NCI-H2029 treated with DMSO at 0.1 percent for 48 hours (cell line): Measurements from ENCODE around the gene KIF6.

Source experiments
- DNase-seq: peaks from one replicate; lab custom pipeline; 2025; lab: John Stamatoyannopoulos, UW

The KIF6 gene

GRCh38 chr6:39319621-39320362 lies 405.4 kb downstream of the KIF6 start:
- no peak for DNase-seq

DNA sequence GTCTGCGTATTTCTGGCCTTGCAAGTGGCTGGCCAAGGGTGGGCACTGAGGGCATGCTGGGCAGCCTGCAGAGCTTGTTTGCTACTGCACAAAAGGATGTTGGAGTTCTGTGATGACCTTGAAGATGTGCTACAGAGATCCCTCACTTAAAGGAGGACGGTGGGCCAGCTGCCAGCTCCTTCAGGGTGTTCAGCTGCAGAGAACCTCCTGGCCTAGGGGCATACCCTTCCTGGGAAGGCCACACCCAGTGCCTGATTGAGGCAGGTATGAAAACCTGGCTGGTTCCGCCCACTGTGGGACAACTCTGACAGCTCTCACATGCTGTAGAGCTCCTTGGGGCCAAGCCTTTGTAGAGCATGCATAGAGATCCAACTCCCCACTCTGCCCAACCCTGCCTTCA lies 408.0 kb downstream of the KIF6 start:
- no peak for DNase-seq

GRCh38 chr6:39314273-39314795 lies 410.9 kb downstream of the KIF6 start, which contains the start of gene KCNK17:
KCNK17 (minus strand) TSS chr6:39314419; CDS start chr6:39314320, 99 bp downstream.
- DNase-seq, result no peak

- DNase-seq, result no peak
Measured at GRCh38 chr6:39313526-39314272, 411.5 kb downstream of the KIF6 start.

- DNase-seq, result no peak
Measured at GRCh38 chr6:39312912-39313525, 412.2 kb downstream of the KIF6 start.

- DNase-seq, result no peak
Measured at GRCh38 chr6:39310542-39310941, 414.7 kb downstream of the KIF6 start.

- DNase-seq, result peak; percentile 53
Measured at GRCh38 chr6:39309942-39310531, 415.2 kb downstream of the KIF6 start.

GRCh38 chr6:39307462-39307861 lies 417.7 kb downstream of the KIF6 start:
- DNase-seq, result no peak

GRCh38 chr6:39304951-39305350 lies 420.3 kb downstream of the KIF6 start:
- no peak for DNase-seq

DNA sequence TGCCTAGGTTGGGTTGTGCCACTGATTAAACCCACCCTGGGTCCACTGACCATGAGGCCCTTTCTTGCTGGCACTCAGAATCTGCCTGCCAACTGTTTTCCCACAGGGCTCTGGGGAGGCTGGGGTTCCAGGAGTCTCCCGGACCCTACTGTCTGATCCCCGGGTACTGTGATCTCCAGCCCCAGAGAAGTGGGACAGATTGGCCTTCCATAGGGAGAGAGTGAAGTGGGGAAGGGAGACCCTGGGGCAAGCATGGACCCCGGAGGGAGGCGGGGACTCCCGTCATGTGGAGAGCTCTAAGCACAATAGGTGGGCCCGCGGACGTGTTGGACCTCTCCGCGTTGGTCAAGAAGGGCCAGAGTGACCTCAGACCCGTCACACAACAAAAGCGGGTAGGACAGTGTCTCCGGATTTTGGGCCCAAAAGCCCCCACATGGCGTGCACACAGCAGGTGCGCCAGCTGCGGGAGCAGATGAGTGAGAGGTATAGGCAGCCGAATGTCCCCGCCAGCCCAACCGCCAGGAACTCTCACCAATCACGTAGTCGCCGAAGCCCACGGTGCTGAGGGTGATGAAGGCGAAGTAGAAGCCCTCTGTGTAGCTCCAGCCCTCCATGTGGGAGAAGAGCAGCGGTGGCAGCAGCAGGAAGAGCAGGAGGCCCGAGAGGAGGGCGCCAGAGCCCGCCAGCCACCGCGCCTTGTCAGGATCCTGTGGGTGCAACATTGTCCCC lies 421.6 kb downstream of the KIF6 start:
- DNase-seq, result no peak

GRCh38 chr6:39302669-39303424 lies 422.4 kb downstream of the KIF6 start:
- DNase-seq, result peak; percentile 54

GRCh38 chr6:39302011-39302410 lies 423.2 kb downstream of the KIF6 start:
- no peak for DNase-seq

DNA sequence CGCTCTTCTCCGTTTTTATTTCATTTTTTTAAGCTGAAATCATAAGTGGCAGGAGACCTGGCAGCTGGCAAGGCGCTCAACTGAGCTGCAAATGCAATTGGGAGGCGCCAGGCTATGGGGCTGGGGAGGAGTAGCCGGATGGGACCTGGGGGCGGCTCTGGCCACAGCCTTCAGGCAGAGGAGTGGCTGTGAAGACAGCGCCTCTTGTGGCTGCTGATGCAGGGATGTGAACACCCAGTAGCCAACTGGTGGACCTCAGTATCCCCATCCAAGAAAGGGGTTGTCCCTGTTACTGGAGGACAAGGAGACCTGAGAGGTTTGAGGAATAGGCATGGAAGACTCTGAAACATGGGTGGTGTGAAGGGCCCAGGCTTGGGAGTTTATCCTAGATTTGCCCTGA lies 423.6 kb downstream of the KIF6 start:
- DNase-seq, result no peak

DNA sequence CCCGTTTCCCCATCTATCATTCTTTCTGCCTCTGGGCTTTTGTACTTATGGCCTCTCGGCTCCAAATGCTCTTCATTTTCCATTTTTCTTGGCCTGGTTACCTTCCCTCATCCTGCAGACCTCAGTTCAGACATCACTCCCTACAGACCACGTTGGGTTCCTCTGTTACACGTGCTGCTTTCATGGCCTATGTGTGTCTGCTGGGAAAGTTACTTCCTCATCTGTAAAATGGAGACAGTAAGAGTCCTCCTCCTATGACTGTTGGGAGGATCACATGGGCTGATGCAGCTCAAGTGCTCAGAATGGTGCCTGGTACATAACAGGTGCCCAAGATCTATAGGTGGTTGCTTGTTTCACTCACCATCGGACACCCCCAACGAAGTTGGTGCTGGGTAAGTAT lies 424.5 kb downstream of the KIF6 start:
- no peak for DNase-seq

- DNase-seq, result no peak
Measured at GRCh38 chr6:39298061-39298460, 427.1 kb downstream of the KIF6 start.

DNA sequence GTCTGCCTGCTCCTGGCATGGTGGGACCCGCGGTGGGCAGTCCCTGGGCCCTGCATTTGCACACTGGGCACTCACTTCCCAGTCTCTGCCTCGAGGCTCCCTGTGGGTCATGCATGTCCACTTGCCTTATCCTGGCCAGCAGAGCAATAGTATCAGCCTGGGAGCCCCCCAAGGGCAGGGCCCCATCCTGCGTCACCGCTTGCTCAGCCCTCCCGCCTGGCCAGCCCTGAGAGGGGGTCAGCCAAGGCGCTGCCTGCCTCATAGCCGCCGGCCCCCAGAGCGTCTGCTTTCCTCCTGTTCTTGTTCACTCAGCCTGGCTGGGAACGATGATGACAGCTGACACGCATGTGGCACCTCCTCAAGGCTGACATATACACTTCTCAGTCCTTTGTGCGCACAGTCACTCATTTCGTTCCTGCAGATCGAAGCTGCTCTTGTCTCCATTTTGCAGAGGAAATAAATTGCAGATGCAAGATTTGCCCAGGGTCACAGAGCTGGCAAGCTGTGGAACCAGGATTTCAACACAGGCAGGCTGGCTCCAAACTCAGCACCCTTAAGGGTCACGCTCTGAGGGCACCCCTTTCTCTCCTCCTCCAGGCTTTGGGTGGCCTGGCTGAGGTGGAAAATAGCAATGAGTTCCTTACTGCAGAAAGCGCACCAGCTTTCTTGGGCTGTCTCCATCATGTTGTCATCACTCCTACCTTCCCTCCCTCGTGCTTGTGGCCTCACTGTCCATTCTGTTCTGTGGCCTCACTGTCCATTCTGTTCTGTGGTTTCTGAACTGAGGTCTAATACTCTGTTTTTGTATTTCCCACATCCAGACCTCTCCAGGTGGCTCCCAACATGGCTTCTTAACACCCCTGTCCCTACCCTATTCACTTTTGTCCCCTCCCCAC lies 428.2 kb downstream of the KIF6 start:
- no peak for DNase-seq

DNA sequence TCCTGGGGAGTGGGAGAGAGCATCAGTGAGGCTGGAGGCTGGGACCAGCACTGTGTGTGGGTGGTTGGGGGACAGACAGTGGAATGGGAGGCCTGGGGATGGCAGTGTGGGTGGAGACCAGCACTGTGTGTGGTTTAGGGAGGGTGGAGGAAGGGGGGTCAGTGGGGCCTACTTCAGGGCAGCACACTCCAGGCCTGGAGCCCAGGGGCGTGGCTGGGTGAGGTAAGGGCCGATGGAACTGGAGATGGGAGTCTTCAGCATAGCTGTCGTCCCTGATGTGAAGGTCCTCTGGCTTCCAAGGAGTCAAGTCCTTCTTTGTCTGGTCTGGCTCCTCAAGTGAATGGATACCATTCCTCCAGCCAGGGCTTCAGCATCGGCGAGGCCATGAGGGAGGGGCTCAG lies 429.6 kb downstream of the KIF6 start:
- DNase-seq, result no peak

GRCh38 chr6:39294899-39295298 lies 430.3 kb downstream of the KIF6 start:
- DNase-seq, result no peak

DNA sequence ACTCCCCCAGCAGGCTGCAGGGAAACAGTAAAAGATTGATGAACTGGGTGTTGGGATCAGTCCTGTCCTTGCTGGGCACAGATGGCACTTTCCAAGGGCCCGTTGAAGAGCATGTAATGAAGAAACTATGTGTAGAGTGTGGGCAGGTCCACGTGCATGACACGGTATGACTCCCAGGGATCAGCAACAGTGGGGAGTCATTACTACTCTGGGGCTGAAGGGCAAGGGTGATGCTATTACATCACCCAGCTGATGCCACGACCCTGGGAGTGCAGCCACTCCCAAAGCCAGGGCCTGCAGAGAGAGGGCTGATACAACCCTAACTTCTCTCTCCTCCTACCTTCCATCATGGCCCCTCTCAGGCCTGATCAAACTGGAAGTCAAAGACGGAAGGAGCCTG lies 431.1 kb downstream of the KIF6 start:
- no peak for DNase-seq

- no peak for DNase-seq
Measured at GRCh38 chr6:39292637-39293036, 432.6 kb downstream of the KIF6 start.
